Measurements from ENCODE around the gene SUPT3H. TPM values are rescaled to one million over a fixed set of nuclear protein-coding genes. Genes with fewer than 3 reads are reported as not detected.

SUPT3H gene
- total RNA-seq, 1 experiment from 2014 or later: 14.8 TPM

DNA sequence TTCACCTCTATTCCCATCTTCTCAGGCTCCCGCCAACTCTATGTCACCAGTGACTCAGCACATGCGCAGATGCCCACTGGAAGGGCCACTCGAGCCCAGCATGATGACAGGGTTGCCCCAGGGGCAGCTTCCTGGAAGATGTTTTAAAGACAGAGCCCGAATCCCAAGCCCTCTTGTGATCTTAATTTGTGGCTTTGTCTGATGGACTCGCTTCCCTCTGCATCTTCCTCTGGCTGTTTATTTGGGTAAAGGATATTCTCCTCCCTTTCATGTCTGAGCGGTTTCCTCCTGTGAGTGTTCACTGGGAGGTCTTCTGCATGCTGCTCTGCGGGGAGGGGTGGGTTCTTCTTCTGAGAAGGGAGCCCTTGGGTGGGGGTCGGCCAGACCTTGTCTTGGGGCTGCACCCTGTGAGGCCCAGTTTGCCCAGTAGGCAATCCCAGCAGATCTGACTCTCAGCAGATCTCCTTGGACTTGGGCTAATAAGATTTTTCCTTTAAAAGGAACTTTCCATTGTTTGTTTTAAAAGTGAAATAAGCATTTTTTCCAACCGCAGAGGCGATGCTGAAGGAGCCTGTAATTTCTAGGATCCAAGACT lies 589.2 kb downstream of the SUPT3H start:
- in situ Hi-C loops (cut with HindIII; ENCODE audit: low pct_unique_long_range_greater_than_20kb, low sequenced_read_pairs): no loop called here
- no peak for DNase-seq (ENCODE audit: low read depth)

- in situ Hi-C loops (cut with HindIII; ENCODE audit: low pct_unique_long_range_greater_than_20kb, low sequenced_read_pairs): no loop called here
- DNase-seq (ENCODE audit: low read depth): no peak
Measured at GRCh38 chr6:44787254-44787834, 590.4 kb downstream of the SUPT3H start.

DNA sequence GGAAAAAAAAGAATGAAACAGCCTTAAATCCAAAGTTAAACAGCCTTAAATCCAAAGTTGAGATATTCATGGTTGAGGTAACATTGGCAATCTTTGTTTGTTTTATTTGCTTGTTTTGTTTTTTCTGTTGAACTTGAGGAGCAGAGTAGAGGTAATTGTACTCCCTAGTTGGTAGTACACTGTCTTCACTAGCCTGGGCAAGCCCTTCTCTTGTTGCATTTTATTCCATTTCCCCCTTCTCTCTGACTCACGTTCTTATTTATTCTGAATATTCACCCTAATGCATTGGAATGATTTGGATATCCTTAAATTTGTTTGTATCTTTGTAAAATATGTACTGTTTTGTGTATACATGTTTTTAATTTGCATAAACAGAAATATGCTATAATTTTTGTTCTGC lies 592.6 kb downstream of the SUPT3H start:
- in situ Hi-C loops (cut with HindIII; ENCODE audit: low pct_unique_long_range_greater_than_20kb, low sequenced_read_pairs): no loop called here
- DNase-seq (ENCODE audit: low read depth): no peak

- in situ Hi-C loops (cut with HindIII; ENCODE audit: low pct_unique_long_range_greater_than_20kb, low sequenced_read_pairs): no loop called here
- DNase-seq (ENCODE audit: low read depth): no peak
Measured at GRCh38 chr6:44784195-44784594, 593.5 kb downstream of the SUPT3H start.

DNA sequence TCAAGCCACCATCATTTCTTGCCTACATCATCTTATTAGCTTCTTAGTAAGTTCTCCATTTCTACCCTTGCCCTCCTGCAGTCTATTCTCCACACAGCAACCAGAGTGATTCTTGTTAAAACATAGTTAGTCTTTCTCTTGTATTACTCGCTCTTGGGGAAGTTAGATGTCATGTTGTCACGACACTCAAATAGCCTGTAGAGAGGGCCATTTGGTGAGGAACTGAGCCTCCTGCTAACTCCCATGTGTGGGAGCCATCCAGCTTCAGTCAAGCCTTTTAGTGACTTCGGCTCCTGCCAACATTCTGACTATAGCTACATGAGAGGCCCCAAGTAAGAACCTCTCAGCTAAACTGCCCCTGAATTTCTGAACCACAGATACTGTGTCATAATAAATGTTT lies 594.8 kb downstream of the SUPT3H start:
- in situ Hi-C loops (cut with HindIII; ENCODE audit: low pct_unique_long_range_greater_than_20kb, low sequenced_read_pairs): no loop called here
- DNase-seq (ENCODE audit: low read depth): no peak

DNA sequence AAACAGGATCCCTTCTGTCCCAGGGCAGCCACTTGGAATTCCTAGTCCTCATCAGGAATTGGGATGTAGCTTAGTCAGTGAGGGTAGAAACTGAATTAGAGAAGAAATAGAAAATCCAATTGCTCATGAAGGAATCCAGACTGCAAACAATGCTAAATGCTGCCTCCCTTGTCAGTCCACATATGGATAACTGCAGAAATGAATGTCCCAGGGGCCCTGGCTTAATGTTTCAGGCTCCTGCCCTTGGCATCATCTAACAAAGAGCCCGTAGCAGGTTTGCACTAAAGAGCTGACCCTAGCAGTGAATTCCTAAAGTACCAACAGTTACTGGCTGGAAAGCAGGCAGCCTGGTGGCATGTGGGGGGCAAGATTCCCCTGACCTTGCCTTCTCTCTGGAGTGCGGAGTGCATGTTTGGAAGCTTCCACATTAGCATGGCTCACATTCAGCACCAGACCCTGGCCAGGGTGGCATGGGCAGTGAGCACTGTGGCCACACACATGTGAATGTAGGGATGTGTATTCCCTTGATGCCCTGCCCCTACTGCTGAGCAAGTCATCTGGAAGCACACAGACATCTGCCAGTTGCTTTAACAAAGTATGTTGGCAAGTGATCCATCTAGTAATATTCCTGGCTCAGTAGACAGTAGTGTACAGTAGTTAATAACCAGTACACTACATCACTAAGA lies 595.7 kb downstream of the SUPT3H start:
- DNase-seq (ENCODE audit: low read depth): no peak
- in situ Hi-C loops (cut with HindIII; ENCODE audit: low pct_unique_long_range_greater_than_20kb, low sequenced_read_pairs): no loop called here

- in situ Hi-C loops (cut with HindIII; ENCODE audit: low pct_unique_long_range_greater_than_20kb, low sequenced_read_pairs): no loop called here
- no peak for DNase-seq (ENCODE audit: low read depth)
Measured at GRCh38 chr6:44780161-44780560, 597.6 kb downstream of the SUPT3H start.

GRCh38 chr6:44779130-44779826 lies 598.5 kb downstream of the SUPT3H start:
- in situ Hi-C loops (cut with HindIII; ENCODE audit: low pct_unique_long_range_greater_than_20kb, low sequenced_read_pairs): no loop called here
- no peak for DNase-seq (ENCODE audit: low read depth)

Other genes starting within 250 kb of the SUPT3H start
- 1.3 and 2.7 TPM in 2 replicates for gene RUNX2, start 49.6 kb downstream of the SUPT3H start, total RNA-seq (2014; rRNA removed; shearing (Covaris generic); ENCODE audit: low replicate concordance)

Data from Caki2 (cell line).